ENCODE data around the gene CABLES2. TPM values are rescaled to one million over a fixed set of nuclear protein-coding genes. Genes with fewer than 3 reads are reported as not detected.
A peak's percentile ranks its signal among the peaks of the same experiment; 100 is the strongest.

CABLES2 gene
- total RNA-seq, 1 donor from 2014 or later = 0.96 TPM

DNA sequence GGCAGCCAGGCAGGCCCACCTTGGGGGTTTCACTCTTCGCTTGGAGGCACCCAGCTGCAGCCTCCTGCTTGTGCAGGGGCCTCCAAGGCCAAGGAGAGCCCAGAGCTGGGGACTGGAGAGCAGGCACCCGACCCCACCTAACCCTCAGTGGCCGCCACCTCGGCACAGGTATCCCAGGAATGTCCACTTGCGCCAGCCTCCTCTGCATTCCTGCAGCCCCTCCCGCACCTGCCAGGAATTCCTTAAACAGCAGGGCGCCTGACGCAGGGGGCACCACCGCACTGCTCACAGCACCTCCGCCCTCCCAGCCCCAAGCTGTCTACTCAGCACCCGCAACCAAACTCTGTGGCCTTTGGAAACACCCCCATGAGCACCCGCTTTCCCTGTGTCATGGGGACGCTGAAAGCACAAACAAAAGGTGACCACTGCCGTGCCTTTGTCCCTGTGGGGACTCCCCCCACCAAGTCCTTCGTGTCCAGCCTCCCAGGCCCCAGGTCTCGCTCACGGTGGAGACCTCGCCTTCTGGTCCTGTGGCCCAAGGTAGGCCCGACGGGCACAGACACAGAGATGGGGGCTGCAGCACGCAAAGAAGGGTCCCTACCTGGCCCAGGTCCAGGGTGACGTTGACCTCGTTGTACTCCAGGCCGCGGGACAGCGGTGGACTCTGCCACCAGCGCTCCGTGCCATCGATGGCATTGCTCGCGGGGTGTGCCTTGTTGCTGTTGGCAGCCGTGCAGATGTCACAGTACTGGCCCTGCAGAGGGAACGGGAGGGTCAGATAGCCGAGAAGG is 45.1 kb downstream of the CABLES2 start:
- DNase-seq (ENCODE audit: low spot score) = no peak

DNA sequence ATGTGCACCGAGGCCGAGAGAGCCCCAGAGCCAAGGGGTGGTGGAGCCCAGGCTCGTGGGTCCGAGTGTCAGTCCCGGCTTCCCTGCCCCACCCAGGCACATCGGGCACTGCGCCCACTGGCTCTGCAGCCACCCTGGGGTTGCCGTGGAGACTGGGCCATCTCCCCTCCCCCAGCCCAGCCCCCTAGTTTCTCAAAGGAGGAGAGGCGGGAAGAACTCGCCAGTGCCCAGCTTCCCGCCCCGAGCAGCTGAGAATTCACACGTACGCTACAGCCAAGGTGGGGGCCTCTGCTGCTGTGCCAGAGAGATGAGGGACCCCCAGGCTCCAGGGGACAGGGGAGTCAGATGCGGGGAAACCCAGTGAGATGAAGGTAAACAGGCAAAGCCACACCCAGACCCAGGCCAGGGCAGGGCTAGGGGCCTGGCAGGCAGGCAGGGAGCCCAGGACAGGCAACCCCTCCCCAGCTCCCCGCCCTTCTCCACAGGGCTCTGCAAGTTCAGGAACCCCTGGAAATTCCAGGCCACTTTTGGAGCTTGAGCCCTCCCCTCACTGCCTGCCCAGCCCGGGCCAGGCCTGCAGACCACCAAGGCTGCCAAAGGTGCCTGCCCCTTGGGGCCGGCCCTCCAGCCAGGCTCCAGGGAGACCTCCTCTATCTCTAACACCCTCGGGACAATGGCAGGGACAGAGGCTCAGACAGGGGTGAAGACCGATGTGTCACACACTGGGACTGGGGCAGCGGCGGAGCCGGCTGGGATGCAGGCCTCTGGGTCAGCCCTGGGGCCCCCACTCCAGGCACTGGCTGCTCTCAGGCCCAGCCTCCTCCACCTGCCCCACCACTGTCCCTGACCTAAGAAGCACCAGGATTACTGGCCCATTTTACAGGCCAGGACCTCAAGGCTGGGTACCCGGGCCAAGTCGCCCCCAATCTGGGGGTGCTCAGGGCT is 46.0 kb downstream of the CABLES2 start:
- DNase-seq (ENCODE audit: low spot score) = no peak

DNA sequence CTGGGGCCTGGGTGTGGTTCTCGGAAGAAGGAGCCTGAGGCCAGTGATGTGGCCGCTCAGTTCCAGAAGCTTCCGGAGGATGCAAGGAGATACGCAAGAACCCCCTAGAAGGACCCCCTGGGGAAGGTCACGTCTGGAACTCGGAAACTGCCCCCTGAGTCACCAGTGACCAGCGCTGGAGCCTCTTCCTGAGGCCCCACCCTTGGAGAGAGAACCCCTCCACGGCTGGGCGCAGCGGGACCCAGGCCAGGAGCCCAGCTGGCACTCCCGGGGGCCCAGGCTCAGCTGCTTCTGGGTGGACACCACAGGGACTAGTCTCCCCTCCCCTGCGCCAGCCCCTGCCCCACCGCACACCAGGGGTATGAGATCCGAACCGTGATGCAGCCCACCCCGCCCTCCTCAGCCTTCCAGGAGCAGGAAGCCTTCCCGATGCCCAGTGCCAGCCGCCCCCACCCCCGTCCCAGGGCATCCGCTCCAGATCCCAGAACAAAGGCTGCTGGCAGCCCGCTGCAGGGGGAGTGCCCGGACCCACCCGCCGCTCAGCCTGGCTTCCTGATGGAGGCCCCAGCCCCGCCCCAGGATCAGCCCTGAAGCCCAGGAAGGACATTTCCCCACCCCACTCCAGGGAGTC is 47.5 kb downstream of the CABLES2 start:
- peak; percentile 20 for DNase-seq (ENCODE audit: low spot score)

DNA sequence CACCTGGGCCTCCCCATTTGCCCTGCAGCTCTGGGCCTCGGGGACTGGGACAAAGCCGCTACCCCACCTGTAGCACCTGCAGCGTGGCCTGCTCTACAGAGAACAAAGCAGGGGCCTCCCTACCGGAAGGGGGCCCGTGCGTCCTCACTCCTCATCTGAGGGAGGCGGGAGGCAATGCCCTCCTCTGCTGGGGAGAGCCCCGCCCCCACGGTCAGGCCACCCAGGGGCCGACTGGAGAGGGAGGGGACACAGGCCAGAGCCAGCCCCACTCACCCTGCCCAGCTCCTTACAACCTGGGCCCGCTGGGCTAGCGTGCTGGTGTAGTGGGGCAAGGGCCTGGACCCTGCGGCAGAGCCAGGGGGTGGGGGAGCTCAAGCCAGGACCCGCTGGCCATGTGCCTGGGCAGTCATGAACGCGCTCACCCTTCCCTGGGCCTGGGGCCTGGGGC is 48.0 kb downstream of the CABLES2 start:
- peak; percentile 16 for DNase-seq (ENCODE audit: low spot score)

DNA sequence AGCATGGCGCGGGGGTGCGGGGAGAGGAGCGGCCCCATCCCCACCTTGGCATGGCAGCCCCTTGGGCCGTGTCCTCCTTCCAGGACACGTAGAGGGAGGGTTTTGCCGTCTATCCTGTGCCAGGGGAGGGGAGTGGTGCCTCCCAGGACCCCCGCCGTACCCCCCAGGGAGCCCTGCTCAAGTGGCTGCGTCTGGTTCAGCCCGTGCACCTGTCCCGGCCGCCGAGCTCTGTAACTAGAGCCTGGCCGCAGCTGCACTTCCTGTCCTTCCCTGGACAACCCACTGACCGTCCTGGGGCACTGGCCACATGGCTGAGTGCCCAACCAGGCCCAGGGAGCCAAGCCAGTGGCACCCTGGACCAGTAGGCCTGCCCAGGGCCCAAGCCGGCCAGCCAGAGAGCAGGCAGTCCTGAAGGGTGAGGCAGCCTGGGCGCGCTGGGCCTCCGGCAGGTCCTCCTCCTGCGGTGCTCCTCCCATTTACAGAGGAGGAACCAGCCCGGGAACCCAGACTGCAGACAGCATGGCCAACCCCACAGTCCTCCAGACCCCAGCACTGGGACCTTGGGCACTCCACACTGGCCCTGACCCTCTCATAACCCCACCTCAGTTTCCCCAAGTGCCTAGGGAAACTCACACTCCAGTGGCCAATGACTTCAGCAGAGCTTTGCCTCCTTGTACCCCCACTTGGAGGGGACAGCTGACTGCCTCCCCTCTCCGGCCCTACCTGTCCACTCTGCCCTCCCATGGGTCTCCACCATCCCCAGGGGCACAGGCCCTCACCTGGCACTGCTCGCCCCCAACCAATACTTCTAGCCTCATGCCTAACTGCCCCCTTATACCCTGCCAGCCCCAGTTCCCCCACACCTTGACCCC is 48.7 kb downstream of the CABLES2 start:
- peak; percentile 1 for DNase-seq (ENCODE audit: low spot score)

DNA sequence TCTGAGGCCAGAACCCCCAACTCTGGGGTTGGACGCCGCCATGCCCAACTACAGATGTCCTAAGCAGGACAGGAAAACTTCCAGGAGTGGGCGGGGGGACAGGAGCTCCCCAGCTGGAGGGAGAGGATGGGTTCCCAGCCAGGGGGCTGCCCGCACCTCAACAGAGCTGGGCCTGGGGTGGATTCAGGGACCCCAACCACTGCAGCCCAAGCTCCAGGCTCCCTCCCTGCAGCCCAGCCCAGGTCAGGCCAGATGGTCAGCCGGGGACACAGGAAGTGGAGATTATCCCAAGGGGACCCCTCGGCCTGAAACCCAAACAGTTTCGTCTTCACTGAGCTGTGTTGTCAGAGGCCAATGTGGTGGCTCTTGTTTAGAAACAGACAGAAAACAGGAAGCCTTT is 49.4 kb downstream of the CABLES2 start:
- peak; percentile 3 for DNase-seq (ENCODE audit: low spot score)

DNA sequence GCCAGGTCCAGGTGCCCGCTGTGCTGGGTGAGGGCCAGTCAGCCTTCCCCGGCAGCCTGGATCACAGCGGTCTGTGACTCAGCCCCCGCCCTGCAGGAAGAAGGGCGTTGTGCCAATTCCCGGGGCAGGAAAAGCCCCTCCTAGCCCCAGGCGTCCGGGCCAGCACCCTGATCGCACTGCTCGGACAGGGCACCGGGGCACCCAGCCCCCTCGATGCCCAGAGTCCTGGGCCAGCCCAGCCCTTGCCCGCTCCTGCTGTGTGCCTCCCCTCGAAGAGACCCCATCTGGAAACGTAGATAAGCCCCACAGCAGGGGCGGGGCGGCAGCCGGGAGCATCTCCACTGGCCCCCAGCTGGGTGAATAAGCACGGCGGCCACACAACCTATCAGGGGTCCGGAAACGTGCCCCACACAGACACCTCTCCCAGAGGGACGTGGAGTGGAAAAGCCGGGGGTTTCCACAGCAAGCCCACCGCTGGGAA is 49.9 kb downstream of the CABLES2 start:
- peak; percentile 55 for DNase-seq (ENCODE audit: low spot score)

DNA sequence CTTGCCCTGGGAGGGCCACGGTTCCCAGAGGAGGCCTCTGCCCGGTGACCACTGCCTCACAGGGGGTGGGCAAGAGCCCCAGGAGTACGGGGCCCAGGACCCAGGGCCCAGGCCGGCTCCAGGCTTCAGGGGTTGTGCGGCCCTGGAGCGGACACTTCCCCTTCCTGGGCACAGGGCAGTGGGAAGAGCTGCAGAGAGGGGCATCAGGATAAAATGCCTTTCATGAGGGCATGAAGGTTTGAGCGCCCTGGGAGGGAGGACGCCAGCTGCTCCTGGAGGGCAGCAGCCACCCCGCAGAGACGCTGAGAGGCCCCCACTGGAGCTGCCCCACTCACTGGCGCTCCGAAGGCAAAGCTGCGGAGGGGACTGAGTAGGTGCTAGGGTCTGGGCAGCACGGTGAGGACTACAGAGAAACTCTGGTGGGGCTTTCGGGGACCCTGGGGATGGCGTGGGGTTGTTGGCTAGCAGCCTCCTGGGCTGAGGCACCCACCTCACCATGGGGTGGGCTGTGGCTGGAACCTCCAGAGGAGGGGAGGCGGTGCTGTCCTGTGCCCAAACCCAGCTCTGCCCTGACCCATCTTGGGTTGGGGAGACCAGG is 50.4 kb downstream of the CABLES2 start:
- DNase-seq (ENCODE audit: low spot score) = no peak

DNA sequence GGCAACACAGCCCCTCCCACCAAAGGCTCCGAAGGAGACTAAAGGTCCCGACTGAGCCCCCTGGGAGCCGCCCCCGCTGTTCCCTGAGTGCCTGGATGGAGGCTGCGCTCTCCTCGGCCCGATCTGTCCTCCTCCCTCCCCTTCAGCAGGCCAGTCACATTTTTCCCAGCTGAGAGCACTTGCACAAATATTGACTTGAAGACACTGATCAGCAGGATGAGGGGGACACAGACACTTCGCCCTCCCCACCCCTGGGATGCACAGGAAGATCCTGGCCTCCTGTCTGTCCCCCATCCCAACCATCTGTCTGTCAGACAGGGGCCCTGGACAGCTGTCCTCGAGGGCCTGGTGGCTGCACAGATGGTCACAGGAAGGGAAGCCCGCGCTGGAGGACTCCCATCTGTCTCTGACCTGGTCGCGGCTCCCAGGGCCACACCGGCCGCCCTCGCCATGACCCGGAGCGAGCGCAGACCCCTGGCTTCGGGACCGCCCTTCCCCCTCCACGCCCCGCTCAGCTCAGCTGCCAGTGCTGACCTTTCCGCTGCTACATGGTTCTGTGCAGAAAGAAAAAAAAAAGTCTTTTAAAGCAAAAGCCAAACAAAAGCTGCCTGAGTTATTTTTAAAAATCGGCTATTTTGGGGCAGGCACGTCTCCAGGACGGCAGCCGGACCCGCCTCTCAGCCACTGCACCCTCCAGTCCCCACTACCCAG is 51.1 kb downstream of the CABLES2 start:
- DNase-seq (ENCODE audit: low spot score) = peak; percentile 60

DNA sequence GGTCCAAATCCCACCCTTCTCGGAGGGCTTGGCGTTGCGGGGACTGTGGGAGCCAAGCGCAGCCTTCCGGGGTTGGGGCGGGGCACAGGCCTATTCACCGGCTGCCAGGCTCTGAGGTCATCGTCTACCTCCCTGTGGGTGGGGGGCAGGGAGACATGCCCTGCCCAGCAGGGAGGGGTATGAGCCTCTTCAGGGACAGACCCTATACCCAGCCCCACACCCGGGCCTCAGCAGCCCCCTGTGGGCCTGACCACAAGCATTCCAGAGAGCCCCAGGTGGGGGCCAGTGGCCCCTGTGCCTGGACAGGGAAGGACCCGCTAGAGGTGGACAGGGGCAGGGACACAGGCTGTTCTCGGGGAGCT is 51.6 kb downstream of the CABLES2 start:
- DNase-seq (ENCODE audit: low spot score) = no peak

DNA sequence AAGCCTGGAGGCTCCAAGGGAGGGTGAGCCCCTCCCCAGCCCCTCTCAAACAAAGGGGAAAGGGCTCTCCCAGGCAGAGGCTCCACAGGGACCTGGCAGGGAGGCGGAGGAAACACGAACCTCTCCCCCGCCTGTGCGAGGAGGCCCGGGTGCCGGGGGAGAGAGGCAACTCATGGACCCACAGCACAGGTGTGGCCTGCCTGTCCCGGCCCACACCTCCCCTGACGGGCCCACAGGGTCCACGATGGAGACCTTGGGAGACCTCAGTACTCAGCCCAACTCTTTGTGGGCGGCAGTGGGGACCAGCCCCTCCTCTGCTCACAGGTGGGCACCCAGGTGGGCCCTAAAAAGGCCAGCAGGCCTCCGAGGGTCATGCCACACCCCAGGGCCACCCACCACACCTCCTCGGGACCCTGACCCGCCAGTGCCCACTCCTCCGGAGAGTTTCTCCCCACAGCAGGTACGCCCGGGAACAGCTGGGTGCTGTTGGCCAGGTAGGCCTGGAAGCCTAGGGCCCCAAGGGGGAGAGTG is 52.2 kb downstream of the CABLES2 start:
- no peak for DNase-seq (ENCODE audit: low spot score)

DNA sequence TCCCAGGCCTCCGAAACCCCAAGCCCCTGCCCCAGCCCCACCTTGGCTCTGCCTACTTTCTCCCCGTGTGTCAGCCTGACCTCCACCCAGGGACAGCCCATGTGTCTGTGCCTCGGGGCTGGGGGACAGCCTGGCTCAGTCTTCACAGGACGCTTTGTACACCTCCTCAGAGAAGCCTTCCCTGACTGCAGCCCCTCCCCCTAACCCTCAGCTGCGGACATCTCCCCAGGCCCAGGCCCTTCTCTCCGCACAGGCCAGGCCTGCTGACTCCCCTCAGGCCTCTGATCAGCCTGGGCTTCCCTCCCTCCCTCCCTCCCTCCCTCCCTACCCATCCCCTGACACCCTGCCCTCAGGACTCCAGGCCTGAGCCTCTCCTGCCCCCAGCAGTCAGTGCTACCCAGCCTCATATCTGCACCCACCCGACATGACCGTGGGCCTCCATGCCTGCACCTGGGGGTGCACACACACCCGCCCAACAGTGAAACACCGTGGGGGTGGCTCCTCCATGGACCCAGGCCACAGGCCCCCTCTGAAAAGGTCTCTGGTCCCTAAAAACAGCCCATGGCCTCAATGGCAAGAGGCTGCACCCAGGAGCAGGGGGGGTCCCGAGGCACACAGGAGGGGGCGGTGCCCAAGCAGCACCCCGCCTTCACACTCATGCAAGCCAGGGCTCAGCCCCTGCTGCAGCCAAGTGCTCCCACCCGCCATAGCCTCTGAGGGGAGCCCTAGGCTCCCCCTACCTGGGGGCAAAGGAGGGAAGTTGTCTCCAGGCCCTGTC is 52.9 kb downstream of the CABLES2 start:
- DNase-seq (ENCODE audit: low spot score) = no peak

DNA sequence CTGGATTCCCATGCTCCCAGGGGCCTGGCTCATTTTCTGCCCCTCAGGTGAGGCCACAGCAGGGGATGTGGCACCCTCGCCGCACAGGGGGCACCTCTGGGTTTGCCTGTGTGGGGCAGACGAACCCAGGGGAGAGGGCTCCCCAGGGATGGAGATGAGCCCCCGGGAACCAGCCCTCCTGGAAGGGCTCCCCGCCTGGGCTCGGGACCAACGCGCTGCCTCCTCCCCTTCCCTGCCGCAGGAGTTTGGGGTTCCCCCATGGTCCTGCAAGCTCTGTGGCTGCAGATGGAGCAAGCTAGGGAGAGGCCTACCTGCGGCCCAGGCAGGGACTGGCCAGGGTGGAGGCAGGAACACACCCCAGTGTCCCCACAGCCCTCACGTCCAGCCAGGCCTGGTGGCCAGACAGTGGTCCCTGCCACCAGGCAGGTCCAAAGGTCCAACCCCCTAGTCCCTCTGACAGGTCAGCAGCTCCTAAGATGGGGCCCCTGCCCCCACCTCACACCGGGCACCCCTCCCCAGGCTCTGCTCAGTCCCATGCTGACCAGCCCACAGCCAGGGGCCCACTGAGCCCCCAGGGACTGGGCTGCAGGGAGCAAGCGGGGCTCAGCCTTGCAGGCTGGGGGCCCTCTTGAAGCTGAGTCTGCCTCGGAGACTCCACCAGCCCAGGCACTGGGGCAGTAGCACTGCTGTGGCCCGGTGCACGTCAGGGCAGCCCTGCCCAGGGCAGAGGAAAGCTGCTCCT is 53.6 kb downstream of the CABLES2 start:
- DNase-seq (ENCODE audit: low spot score) = no peak

DNA sequence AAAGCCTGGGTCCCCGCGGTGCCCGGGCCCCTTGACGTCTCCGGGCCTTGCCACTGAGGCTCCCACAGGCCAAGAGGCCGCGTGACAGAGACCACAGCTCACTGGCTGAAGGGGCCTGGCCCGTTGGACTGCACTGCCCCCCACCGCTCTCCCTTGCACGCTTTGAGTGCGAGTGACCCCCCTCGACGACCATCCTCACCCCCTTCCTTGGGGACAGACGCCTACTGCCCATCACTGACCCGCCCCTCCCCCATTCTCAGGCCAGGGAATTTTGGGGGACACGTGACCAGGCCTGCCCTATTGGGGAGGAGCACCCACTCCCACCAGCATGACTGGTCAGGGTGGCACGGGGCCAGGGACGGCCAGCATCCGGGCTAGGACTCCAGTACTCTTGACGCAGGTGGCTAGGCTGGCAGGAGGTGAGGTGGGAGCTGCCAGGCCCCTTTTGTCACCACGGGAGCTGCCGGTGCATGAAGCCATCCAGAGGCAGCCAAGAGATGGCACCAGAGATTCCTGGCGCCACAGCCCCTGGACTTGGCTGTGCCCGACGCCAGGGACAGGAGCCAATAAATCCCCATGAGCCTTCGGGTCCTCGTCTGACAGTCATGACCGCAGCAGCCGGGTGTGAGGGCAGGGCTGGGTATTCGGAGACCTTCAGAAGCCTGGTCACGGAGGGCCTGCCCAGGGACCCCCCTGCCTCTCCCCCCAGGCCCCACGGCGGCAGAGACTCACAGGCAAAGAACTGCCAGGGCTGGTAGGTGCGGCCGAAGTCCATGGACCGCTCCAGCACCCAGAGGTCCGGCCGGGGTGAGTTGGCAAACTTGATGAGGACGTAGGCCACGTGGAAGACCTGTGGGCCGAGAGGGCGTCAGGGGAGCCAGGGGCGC is 54.4 kb downstream of the CABLES2 start:
- no peak for DNase-seq (ENCODE audit: low spot score)

DNA sequence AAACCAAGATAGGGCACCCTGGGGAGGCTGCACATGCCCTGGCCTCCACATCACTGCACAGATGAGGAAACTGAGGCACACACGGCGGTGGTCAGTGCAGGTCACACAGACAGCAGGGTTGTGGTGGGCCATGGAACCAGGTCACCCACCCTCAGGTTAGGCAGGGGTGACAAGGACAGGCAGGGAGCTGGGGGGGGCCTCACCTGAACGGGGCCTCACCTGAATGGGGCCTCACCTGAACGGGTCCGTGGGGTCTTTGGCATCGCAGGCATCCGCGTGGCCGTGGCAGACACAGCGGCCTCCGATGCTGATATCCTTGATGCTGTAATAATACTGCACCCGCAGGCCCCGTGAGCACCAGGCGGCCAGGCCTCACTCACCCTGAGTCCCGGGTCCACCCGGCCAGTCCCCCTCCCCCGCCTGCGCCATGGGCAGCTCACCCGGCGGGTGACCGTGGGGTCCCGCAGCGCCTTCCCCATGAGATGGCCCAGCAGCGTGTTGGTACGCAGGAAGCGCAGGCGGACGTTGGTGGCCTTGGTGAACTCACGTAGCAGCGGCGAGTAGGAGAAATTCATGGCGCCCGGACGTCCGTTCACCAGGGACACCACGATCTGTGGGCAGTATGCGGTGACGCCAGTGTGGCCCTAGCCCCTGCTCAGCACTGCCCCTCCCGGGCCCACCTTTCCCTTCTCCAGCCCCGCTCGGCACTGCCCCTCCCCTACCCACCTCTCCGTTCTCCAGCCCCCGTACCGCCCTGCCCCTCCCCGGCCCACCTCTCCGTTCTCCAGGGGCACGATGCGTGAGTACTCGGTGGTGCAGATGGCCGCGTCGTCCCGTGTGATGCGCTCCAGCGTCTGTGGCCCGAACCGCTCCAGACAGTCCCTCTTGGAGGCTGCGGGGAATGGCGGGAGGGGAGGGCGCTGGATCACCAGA is 55.4 kb downstream of the CABLES2 start:
- no peak for DNase-seq (ENCODE audit: low spot score)

All from umbilical cord (tissue), 2 donors.